Cardiac muscle cell (in vitro differentiated cells and primary cell): ENCODE data around the gene UTRN. TPM values are rescaled to one million over a fixed set of nuclear protein-coding genes. Genes with fewer than 3 reads are reported as not detected.

Experiments used
- DNase-seq, 2 donors: peaks; one replicate each; pipeline versions ENCODE4 v3.0.0 to v3.0.0-alpha.2; 2010 to 2017; ENCODE audit warnings: low read depth in 1 of 2, low spot score in 1 of 2
- H3K27ac ChIP-seq: fragments of 200-600 bp; sonication (generic); 2 replicates; pipeline ENCODE4 v1.5.1; 2016
- H3K27me3 ChIP-seq: fragments of 200-600 bp; sonication (generic); 2 replicates; pipeline ENCODE4 v1.6.0; 2016; ENCODE audit warnings: control low read depth
- H3K36me3 ChIP-seq: fragments of 200-600 bp; sonication (generic); 2 replicates; pipeline ENCODE4 v1.5.1; 2016; ENCODE audit warnings: control low read depth
- H3K4me1 ChIP-seq: fragments of 200-600 bp; sonication (generic); 2 replicates; pipeline ENCODE4 v1.8.1; 2017; ENCODE audit warnings: low read depth, mild to moderate bottlenecking, mixed run types
- H3K4me3 ChIP-seq: fragments of 200-600 bp; sonication (generic); 2 replicates; pipeline ENCODE4 v1.5.1; 2016; ENCODE audit warnings: mild to moderate bottlenecking
- H3K9me3 ChIP-seq: fragments of 200-600 bp; sonication (generic); 2 replicates; pipeline ENCODE4 v1.5.1; 2017; ENCODE audit warnings: low read depth, mild to moderate bottlenecking, control low read depth
- polyA plus RNA-seq: library from polyadenylated mRNA; unstranded; fragments of >200 nt; fragmentation: Nextera tagmentation; extraction: Ambion mirVana; gene quantifications from 2 replicates; pipeline ENCODE4 v1.2.1, GENCODE V29; 2016
- total RNA-seq: library from RNA; depleted of rRNA; stranded (reverse); fragments of >200 nt; gene quantifications from 2 replicates; pipeline ENCODE4 v1.2.3, GENCODE V29; 2016
- TF ChIP-seq, protein P1 (sequence below): IDR thresholded peaks from 2 replicates; pipeline ENCODE4 v1.5.1; 2012; ENCODE audit warnings: low read depth, mild to moderate bottlenecking, low read length

UTRN gene
- total and polyA plus RNA-seq, 2 experiments from 2014 or later, result 44.5 to 93.8 TPM

DNA sequence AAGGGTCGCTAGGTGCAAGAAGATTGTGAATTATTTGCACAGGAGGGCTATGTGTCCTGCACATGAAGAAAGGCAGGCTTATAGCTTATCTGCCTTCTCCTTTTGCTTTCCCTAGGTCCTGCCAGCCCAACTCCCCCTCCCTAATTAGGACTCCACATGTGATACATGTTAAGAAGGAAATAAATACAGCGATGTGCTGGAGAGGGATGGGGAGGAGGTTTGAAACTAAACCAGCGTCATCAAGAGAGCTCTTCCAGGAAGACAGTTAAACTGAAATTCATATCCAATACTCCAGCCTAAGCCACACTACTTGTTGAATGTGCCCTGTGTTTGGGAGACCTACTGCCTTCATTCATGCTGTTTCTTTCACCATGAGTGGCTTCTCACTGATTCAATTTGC is 34.9 kb upstream of the UTRN start:
- Histone ChIP-seq H3K36me3 (no peaks in the 10 kb centered on the region), H3K4me1 (no peaks in the 10 kb centered on the region), H3K4me3 (no peak overlapping the region), H3K27ac (no peak overlapping the region), H3K9me3 (no peaks in the 10 kb centered on the region), H3K27me3 (no peaks in the 10 kb centered on the region)
- TF ChIP-seq, protein P1, sequence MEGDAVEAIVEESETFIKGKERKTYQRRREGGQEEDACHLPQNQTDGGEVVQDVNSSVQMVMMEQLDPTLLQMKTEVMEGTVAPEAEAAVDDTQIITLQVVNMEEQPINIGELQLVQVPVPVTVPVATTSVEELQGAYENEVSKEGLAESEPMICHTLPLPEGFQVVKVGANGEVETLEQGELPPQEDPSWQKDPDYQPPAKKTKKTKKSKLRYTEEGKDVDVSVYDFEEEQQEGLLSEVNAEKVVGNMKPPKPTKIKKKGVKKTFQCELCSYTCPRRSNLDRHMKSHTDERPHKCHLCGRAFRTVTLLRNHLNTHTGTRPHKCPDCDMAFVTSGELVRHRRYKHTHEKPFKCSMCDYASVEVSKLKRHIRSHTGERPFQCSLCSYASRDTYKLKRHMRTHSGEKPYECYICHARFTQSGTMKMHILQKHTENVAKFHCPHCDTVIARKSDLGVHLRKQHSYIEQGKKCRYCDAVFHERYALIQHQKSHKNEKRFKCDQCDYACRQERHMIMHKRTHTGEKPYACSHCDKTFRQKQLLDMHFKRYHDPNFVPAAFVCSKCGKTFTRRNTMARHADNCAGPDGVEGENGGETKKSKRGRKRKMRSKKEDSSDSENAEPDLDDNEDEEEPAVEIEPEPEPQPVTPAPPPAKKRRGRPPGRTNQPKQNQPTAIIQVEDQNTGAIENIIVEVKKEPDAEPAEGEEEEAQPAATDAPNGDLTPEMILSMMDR, result no peak
- no peak for DNase-seq

DNA sequence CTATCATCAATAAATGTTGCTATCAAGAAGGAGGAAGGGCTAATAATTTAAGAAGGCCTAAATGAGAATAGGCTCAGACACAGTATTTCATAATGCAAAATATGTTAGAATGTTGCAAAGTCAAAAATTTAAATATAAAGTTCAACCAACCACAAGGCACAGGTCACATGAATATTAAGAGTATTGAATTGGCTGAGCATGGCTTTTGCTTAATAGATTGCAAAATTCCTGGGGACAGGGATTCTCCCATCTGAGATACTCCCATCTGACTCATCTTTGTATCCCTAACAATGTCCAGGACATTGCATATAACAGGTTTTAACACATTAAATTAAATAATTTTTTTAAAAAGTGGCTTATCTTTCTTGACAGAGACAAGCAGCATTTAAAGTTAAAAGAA is 32.9 kb upstream of the UTRN start:
- no peaks in the 10 kb centered on the region for H3K4me1 ChIP-seq
- H3K36me3 ChIP-seq, result no peaks in the 10 kb centered on the region
- peak in 1 of 2 donors; percentile 19 for DNase-seq
- H3K27me3 ChIP-seq, result no peaks in the 10 kb centered on the region
- TF ChIP-seq, protein P1, result no peak
- H3K9me3 ChIP-seq, result no peaks in the 10 kb centered on the region
- H3K27ac ChIP-seq, result no peak overlapping the region
- H3K4me3 ChIP-seq, result no peak overlapping the region

DNA sequence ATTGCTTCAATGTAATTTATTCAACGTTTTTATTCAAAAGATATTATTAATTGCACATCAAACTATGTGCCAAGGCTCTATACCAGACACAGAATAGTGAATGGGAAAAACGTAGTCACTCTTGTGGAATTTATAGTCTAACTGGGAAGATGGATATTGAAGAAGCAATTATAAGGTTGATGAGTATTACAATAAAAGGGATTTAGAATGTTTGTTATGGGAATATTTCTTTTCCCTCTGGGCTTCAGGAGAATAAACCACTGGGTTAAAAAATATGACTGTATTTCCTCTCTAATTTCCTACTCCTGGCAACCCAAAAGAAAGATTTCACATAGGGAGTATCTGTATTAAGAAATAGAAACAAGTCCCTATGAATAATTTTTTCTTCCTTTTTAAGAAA is 25.1 kb upstream of the UTRN start:
- Histone ChIP-seq H3K9me3 (no peaks in the 10 kb centered on the region), H3K4me1 (peaks cover 11% of the 10 kb centered on the region), H3K27me3 (no peaks in the 10 kb centered on the region), H3K36me3 (no peaks in the 10 kb centered on the region), H3K4me3 (no peak overlapping the region), H3K27ac (no peak overlapping the region)
- no peak for DNase-seq
- TF ChIP-seq, protein P1, result no peak

DNA sequence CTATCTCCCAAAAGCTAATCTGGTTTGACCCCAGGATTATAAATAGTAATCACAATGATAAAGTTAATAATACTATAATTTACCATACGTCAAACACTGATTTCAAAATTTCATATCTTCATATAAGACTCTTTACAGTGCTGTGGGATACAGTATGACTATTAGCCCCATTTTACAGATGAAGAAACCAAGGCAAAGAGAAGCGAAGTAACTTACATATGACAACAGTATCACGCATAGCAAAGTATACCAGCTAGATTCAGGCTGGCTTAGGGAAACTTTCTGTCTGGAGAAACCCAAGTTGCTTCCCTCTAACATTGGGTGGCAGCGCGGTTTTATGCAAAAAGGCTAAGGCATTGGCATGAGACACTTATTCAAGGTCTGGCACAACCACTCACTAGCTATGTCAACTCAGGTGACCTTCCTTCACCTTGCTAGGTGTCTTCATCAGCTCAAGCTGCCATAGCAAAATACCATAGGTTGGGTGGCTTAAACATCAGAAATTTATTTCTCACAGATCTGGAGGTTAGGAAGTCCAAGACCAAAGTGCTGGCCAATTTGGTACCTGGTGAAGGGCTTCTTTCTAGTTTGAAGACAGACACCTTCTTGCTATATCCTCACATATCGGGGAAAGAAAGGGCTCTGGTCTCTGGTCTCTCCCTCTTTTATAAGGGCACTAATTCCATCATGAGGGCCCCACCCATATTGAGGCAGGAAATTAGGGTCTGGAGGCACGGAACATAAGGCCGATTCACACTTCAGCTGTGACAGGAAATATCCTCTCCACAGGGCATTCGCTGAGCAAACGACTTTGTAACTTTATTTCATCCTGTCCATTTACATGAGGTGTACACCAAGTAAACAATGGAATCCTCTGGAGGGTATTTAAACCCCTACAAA is 22.4 kb upstream of the UTRN start:
- no peaks in the 10 kb centered on the region for H3K9me3 ChIP-seq
- H3K36me3 ChIP-seq, result no peaks in the 10 kb centered on the region
- TF ChIP-seq, protein P1, result no peak
- peaks cover 28% of the 10 kb centered on the region for H3K4me1 ChIP-seq
- no peak overlapping the region for H3K4me3 ChIP-seq
- H3K27me3 ChIP-seq, result no peaks in the 10 kb centered on the region
- peak overlapping the region; percentile 97 for H3K27ac ChIP-seq
- DNase-seq, result no peak

DNA sequence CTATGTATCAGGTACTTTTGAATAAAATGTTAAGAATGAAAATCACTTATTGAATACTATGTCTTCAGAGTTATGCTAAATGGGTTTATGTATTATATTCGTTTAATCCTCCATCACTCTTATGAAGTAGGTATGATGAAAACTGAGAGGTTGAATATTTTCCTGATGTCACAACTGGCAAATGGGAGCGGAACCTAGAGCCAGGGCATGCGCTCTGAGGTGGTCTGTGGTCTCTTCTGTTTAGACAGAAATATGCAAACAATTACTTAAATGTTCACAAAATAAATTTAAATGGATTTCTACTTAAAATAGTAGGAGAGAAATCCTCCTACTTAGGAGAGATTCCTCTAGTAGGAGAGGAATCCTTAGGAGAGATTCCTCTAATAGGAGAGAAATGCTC is 21.3 kb upstream of the UTRN start:
- Histone ChIP-seq H3K27me3 (no peaks in the 10 kb centered on the region), H3K4me1 (peaks cover 28% of the 10 kb centered on the region), H3K27ac (peak overlapping the region; percentile 97), H3K36me3 (no peaks in the 10 kb centered on the region), H3K9me3 (no peaks in the 10 kb centered on the region), H3K4me3 (no peak overlapping the region)
- TF ChIP-seq, protein P1, result no peak
- DNase-seq, result peak in 1 of 2 donors; percentile 21
